ENCODE results near the gene GBP7.

The GBP7 gene

DNA sequence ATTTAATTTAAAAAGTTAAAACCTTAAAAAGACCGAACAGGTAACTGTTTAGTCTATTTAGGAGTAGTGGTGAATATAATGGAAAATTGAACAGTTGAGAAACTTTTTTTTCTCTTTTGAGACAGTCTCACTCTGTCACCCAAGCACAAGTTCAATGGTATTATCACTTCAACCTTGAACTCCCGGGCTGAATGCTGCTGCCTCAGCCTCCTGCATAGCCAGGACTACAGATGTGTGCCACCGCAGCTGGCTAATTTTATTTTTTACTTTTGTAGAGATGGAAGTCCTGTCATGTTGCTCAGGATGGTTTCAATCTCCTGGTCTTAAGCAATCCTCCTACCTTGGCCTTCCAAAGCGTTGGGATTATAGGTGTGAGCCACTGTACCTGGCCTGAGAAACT, 33.6 kb downstream of the GBP7 start:
- no peak overlapping the region for H4K8ac ChIP-seq (ENCODE audit: low read length)
- no peak overlapping the region for H3K18ac ChIP-seq (ENCODE audit: low read depth in 1 of 2, low read length in 2 of 2)
- no peak overlapping the region for H3K27ac ChIP-seq (ENCODE audit: low read length, poor library complexity, severe bottlenecking)
- no peak overlapping the region for H2BK12ac ChIP-seq (ENCODE audit: low read length in 2 of 2)
- no peaks in the 10 kb centered on the region for H3K27me3 ChIP-seq (ENCODE audit: control insufficient read depth in 1 of 2, insufficient read depth in 1 of 2, low read length in 2 of 2)
- H2AK5ac ChIP-seq (ENCODE audit: low read length, severe bottlenecking): no peak overlapping the region
- no peak for DNase-seq
- no peaks in the 10 kb centered on the region for H3K4me1 ChIP-seq (ENCODE audit: control insufficient read depth, insufficient read depth, low read depth, low read length)
- H2BK5ac ChIP-seq (ENCODE audit: low read depth, low read length, poor library complexity, severe bottlenecking): no peak overlapping the region
- H3K9me3 ChIP-seq (ENCODE audit: control insufficient read depth, low read length): peaks cover 6% of the 10 kb centered on the region
- H3K36me3 ChIP-seq (ENCODE audit: control insufficient read depth in 1 of 2, insufficient read depth in 2 of 2, low read depth in 1 of 2, low read length in 2 of 2): no peaks in the 10 kb centered on the region
- 92% methylated on average over 2 of the region's 4 CpGs for WGBS
- no peak overlapping the region for H4K91ac ChIP-seq (ENCODE audit: low read length)
- no peak overlapping the region for H3K23ac ChIP-seq (ENCODE audit: low read length in 2 of 2)
- no peak overlapping the region for H3K4me3 ChIP-seq (ENCODE audit: insufficient read depth in 1 of 2, low read depth in 1 of 2, low read length in 2 of 2)
- H3K4ac ChIP-seq (ENCODE audit: low read depth in 1 of 2, low read length in 2 of 2): no peak overlapping the region
- H3K14ac ChIP-seq (ENCODE audit: low read length in 2 of 2): no peak overlapping the region
- H2AFZ ChIP-seq (ENCODE audit: low read depth, low read length): no peak overlapping the region
- H3K4me2 ChIP-seq (ENCODE audit: low read length, poor library complexity, severe bottlenecking): no peak overlapping the region
- no peak overlapping the region for H2BK120ac ChIP-seq (ENCODE audit: low read depth, low read length)
- H3K9ac ChIP-seq (ENCODE audit: low read length): no peak overlapping the region
- no peak overlapping the region for H2BK15ac ChIP-seq (ENCODE audit: low read depth, poor library complexity, severe bottlenecking)
- H3K79me1 ChIP-seq (replicated peaks; ENCODE audit: low read length, poor library complexity, severe bottlenecking): no peaks in the 10 kb centered on the region

DNA sequence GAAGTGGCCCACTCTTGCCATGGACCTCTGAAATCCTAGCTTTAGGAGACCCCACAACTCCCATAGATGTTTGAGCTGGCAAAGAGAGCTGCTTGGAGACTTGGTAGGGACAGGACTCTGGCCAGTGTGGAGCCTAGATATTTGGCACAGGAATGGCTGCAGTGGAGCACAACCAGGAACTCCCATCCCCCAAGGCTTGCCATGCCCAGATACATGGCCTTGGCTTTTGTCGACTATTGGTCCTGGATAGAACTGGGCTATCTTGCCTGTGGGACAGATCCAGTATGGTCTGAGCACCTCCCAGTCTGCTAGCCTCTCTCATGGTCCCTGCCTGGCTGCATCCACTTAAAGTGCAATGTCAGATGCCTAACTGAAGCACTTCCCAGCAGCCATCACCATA, 42.1 kb downstream of the GBP7 start:
- no peak overlapping the region for H3K4me2 ChIP-seq (ENCODE audit: low read length, poor library complexity, severe bottlenecking)
- no peak overlapping the region for H3K18ac ChIP-seq (ENCODE audit: low read depth in 1 of 2, low read length in 2 of 2)
- H3K36me3 ChIP-seq (ENCODE audit: control insufficient read depth in 1 of 2, insufficient read depth in 2 of 2, low read depth in 1 of 2, low read length in 2 of 2): no peaks in the 10 kb centered on the region
- H2BK5ac ChIP-seq (ENCODE audit: low read depth, low read length, poor library complexity, severe bottlenecking): no peak overlapping the region
- no peak overlapping the region for H3K14ac ChIP-seq (ENCODE audit: low read length in 2 of 2)
- H3K27ac ChIP-seq (ENCODE audit: low read length, poor library complexity, severe bottlenecking): no peak overlapping the region
- no peak overlapping the region for H3K23ac ChIP-seq (ENCODE audit: low read length in 2 of 2)
- H2BK15ac ChIP-seq (ENCODE audit: low read depth, poor library complexity, severe bottlenecking): no peak overlapping the region
- no peak for DNase-seq
- no peak overlapping the region for H3K4ac ChIP-seq (ENCODE audit: low read depth in 1 of 2, low read length in 2 of 2)
- H3K4me1 ChIP-seq (ENCODE audit: control insufficient read depth, insufficient read depth, low read depth, low read length): no peaks in the 10 kb centered on the region
- no peak overlapping the region for H2AK5ac ChIP-seq (ENCODE audit: low read length, severe bottlenecking)
- H4K91ac ChIP-seq (ENCODE audit: low read length): no peak overlapping the region
- H3K9ac ChIP-seq (ENCODE audit: low read length): no peak overlapping the region
- no peak overlapping the region for H4K8ac ChIP-seq (ENCODE audit: low read length)
- H2BK120ac ChIP-seq (ENCODE audit: low read depth, low read length): no peak overlapping the region
- no peak overlapping the region for H2BK12ac ChIP-seq (ENCODE audit: low read length in 2 of 2)
- H3K27me3 ChIP-seq (ENCODE audit: control insufficient read depth in 1 of 2, insufficient read depth in 1 of 2, low read length in 2 of 2): no peaks in the 10 kb centered on the region
- H3K4me3 ChIP-seq (ENCODE audit: insufficient read depth in 1 of 2, low read depth in 1 of 2, low read length in 2 of 2): no peak overlapping the region
- no peak overlapping the region for H2AFZ ChIP-seq (ENCODE audit: low read depth, low read length)
- peaks cover 6% of the 10 kb centered on the region for H3K9me3 ChIP-seq (ENCODE audit: control insufficient read depth, low read length)
- no peaks in the 10 kb centered on the region for H3K79me1 ChIP-seq (replicated peaks; ENCODE audit: low read length, poor library complexity, severe bottlenecking)
- 94% methylated on average over 1 of the region's 1 CpG for WGBS

DNA sequence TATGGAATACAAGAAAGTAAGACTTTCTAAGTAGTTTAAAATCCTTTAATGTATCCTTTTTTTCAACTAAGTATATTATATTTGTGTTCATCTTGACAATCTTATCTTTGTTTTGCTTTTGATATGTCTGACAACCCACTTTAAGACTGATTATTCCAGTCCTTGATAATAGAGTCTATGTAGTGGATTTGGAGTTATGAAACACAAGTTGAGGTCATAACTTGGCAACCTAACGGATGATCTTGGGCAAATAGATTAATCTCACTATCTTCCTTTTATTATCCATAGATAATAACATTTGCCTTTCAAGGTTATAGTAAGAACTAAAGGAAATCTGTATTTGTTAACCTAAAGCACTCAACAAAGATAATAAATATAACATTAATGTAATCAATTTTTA, 45.1 kb downstream of the GBP7 start:
- Histone ChIP-seq H2BK5ac (ENCODE audit: low read depth, low read length, poor library complexity, severe bottlenecking) (no peak overlapping the region), H3K27me3 (ENCODE audit: control insufficient read depth in 1 of 2, insufficient read depth in 1 of 2, low read length in 2 of 2) (no peaks in the 10 kb centered on the region), H2BK15ac (ENCODE audit: low read depth, poor library complexity, severe bottlenecking) (no peak overlapping the region), H2BK120ac (ENCODE audit: low read depth, low read length) (no peak overlapping the region), H3K79me1 (replicated peaks; ENCODE audit: low read length, poor library complexity, severe bottlenecking) (no peaks in the 10 kb centered on the region), H3K9me3 (ENCODE audit: control insufficient read depth, low read length) (no peaks in the 10 kb centered on the region), H2AFZ (ENCODE audit: low read depth, low read length) (no peak overlapping the region), H3K4me3 (ENCODE audit: insufficient read depth in 1 of 2, low read depth in 1 of 2, low read length in 2 of 2) (no peak overlapping the region), H2AK5ac (ENCODE audit: low read length, severe bottlenecking) (no peak overlapping the region), H3K4ac (ENCODE audit: low read depth in 1 of 2, low read length in 2 of 2) (no peak overlapping the region), H3K9ac (ENCODE audit: low read length) (no peak overlapping the region), H3K27ac (ENCODE audit: low read length, poor library complexity, severe bottlenecking) (no peak overlapping the region), H3K18ac (ENCODE audit: low read depth in 1 of 2, low read length in 2 of 2) (no peak overlapping the region), H4K91ac (ENCODE audit: low read length) (no peak overlapping the region), H3K4me2 (ENCODE audit: low read length, poor library complexity, severe bottlenecking) (no peak overlapping the region), H3K4me1 (ENCODE audit: control insufficient read depth, insufficient read depth, low read depth, low read length) (peaks cover 7% of the 10 kb centered on the region), H4K8ac (ENCODE audit: low read length) (no peak overlapping the region), H3K14ac (ENCODE audit: low read length in 2 of 2) (no peak overlapping the region), H3K36me3 (ENCODE audit: control insufficient read depth in 1 of 2, insufficient read depth in 2 of 2, low read depth in 1 of 2, low read length in 2 of 2) (no peaks in the 10 kb centered on the region), H2BK12ac (ENCODE audit: low read length in 2 of 2) (no peak overlapping the region), H3K23ac (ENCODE audit: low read length in 2 of 2) (no peak overlapping the region)
- DNase-seq: no peak
- no CpG with 5 or more reads among the region's 1 CpG for WGBS

DNA sequence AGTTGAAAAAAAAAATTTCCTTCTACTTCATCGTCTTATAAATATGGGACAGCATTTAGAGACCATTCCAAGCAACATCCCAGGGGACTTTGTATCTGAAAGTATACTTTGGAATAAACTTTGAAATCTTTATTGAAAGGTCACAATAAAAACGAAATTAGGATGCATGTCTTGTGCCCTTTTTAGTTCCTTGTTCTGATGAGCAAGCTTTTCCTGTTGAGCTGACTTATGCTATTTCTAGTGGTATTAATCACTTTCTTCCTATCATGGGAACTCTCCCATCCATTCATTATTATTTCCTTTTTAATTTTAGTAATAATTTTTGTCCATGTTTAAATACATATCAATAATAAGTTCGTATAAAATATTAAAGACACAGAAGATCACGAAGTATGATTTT, 45.9 kb downstream of the GBP7 start:
- H2BK5ac ChIP-seq (ENCODE audit: low read depth, low read length, poor library complexity, severe bottlenecking): no peak overlapping the region
- H2BK120ac ChIP-seq (ENCODE audit: low read depth, low read length): no peak overlapping the region
- no peak overlapping the region for H3K14ac ChIP-seq (ENCODE audit: low read length in 2 of 2)
- H3K4me2 ChIP-seq (ENCODE audit: low read length, poor library complexity, severe bottlenecking): no peak overlapping the region
- H4K91ac ChIP-seq (ENCODE audit: low read length): no peak overlapping the region
- H2BK15ac ChIP-seq (ENCODE audit: low read depth, poor library complexity, severe bottlenecking): no peak overlapping the region
- H3K4ac ChIP-seq (ENCODE audit: low read depth in 1 of 2, low read length in 2 of 2): no peak overlapping the region
- no peak overlapping the region for H3K27ac ChIP-seq (ENCODE audit: low read length, poor library complexity, severe bottlenecking)
- DNase-seq: no peak
- no peak overlapping the region for H2AFZ ChIP-seq (ENCODE audit: low read depth, low read length)
- 87% methylated on average over 3 of the region's 4 CpGs for WGBS
- H3K36me3 ChIP-seq (ENCODE audit: control insufficient read depth in 1 of 2, insufficient read depth in 2 of 2, low read depth in 1 of 2, low read length in 2 of 2): no peaks in the 10 kb centered on the region
- H3K79me1 ChIP-seq (replicated peaks; ENCODE audit: low read length, poor library complexity, severe bottlenecking): no peaks in the 10 kb centered on the region
- no peaks in the 10 kb centered on the region for H3K9me3 ChIP-seq (ENCODE audit: control insufficient read depth, low read length)
- H2AK5ac ChIP-seq (ENCODE audit: low read length, severe bottlenecking): no peak overlapping the region
- H3K4me3 ChIP-seq (ENCODE audit: insufficient read depth in 1 of 2, low read depth in 1 of 2, low read length in 2 of 2): no peak overlapping the region
- H3K18ac ChIP-seq (ENCODE audit: low read depth in 1 of 2, low read length in 2 of 2): no peak overlapping the region
- H3K4me1 ChIP-seq (ENCODE audit: control insufficient read depth, insufficient read depth, low read depth, low read length): peaks cover 8% of the 10 kb centered on the region
- no peaks in the 10 kb centered on the region for H3K27me3 ChIP-seq (ENCODE audit: control insufficient read depth in 1 of 2, insufficient read depth in 1 of 2, low read length in 2 of 2)
- H2BK12ac ChIP-seq (ENCODE audit: low read length in 2 of 2): no peak overlapping the region
- no peak overlapping the region for H4K8ac ChIP-seq (ENCODE audit: low read length)
- H3K9ac ChIP-seq (ENCODE audit: low read length): no peak overlapping the region
- no peak overlapping the region for H3K23ac ChIP-seq (ENCODE audit: low read length in 2 of 2)
